Keratinocyte (primary cell): ENCODE results near the gene CMTM8. TPM values are rescaled to one million over a fixed set of nuclear protein-coding genes. Genes with fewer than 3 reads are reported as not detected.

ENCODE experiments used
- DNase-seq: peaks from one replicate; pipeline ENCODE4 v3.0.0-alpha.2; 2011; ENCODE audit warnings: low read depth, missing footprints, low spot score
- FAIRE-seq: peaks from 2 replicates; lab custom pipeline; 2011; peaks lifted over from hg19 to GRCh38; lab: Jason Lieb, UNC
- H2AFZ ChIP-seq: 2 replicates; pipeline ENCODE4 v1.6.0; 2012; ENCODE audit warnings: low read length, control low read depth, inconsistent platforms; ENCODE audit not compliant: control insufficient read depth
- H3K27ac ChIP-seq: 2 replicates; pipeline ENCODE4 v1.5.1; 2011; ENCODE audit warnings: low read length; ENCODE audit not compliant: control insufficient read depth, insufficient read depth
- H3K27me3 ChIP-seq: 3 replicates; pipeline ENCODE4 v1.6.0; 2011; ENCODE audit warnings: low read length; ENCODE audit not compliant: control insufficient read depth, insufficient read depth; ENCODE audit errors: extremely low read depth
- H3K36me3 ChIP-seq, 2 experiments: 2 replicates in 1 of 2; 3 replicates in 1 of 2; pipeline ENCODE4 v1.5.1; 2011; ENCODE audit warnings: low read length in 2 of 2, mild to moderate bottlenecking in 1 of 2; ENCODE audit not compliant: control insufficient read depth in 2 of 2, insufficient read depth in 2 of 2; ENCODE audit errors: extremely low read depth in 1 of 2
- H3K4me1 ChIP-seq: 3 replicates; pipeline ENCODE4 v1.5.1; 2011; ENCODE audit warnings: low read length; ENCODE audit not compliant: control insufficient read depth, insufficient read depth; ENCODE audit errors: extremely low read depth
- H3K4me2 ChIP-seq: 3 replicates; pipeline ENCODE4 v1.6.0; 2011; ENCODE audit warnings: low read depth, low read length; ENCODE audit not compliant: control insufficient read depth, insufficient read depth; ENCODE audit errors: extremely low read depth
- H3K4me3 ChIP-seq, 3 experiments: fragments of 200-600 bp in 1 of 3; sonication (generic) in 1 of 3; 2 replicates in 2 of 3; 3 replicates in 1 of 3; pipeline ENCODE4 v1.5.1; 2011 to 2016; ENCODE audit warnings: low read length in 3 of 3, mild to moderate bottlenecking in 3 of 3, control low read depth in 2 of 3, inconsistent platforms in 1 of 3, low read depth in 1 of 3, mixed read lengths in 1 of 3, mixed run types in 1 of 3, moderate library complexity in 1 of 3; ENCODE audit not compliant: control insufficient read depth in 2 of 3, insufficient read depth in 2 of 3; ENCODE audit errors: extremely low read depth in 1 of 3
- H3K79me2 ChIP-seq: 2 replicates; pipeline ENCODE4 v1.6.0; 2012; ENCODE audit warnings: low read length; ENCODE audit not compliant: control insufficient read depth, insufficient read depth
- H3K9ac ChIP-seq: 3 replicates; pipeline ENCODE4 v1.6.0; 2011; ENCODE audit warnings: low read length; ENCODE audit not compliant: control insufficient read depth, insufficient read depth; ENCODE audit errors: extremely low read depth
- H3K9me1 ChIP-seq: 3 replicates; pipeline ENCODE4 v1.6.0; 2011; ENCODE audit warnings: low read length; ENCODE audit not compliant: control insufficient read depth, insufficient read depth; ENCODE audit errors: extremely low read depth
- H3K9me3 ChIP-seq: 2 replicates; pipeline ENCODE4 v1.5.1; 2012; ENCODE audit warnings: low read depth, low read length; ENCODE audit not compliant: control insufficient read depth
- H4K20me1 ChIP-seq: 3 replicates; pipeline ENCODE4 v1.6.0; 2011; ENCODE audit warnings: low read length; ENCODE audit not compliant: control insufficient read depth, insufficient read depth; ENCODE audit errors: extremely low read depth
- EZH2 ChIP-seq: IDR thresholded peaks from one replicate; pipeline ENCODE4 v1.6.1; 2012; ENCODE audit warnings: inconsistent platforms, mild to moderate bottlenecking, low read length, moderate library complexity
- dilution Hi-C: fragments of 300-500 bp; cut with MboI; formaldehyde crosslinking; loops from one replicate; pipeline ENCODE4 v1.7.0; 2020; ENCODE audit warnings: low sequenced_read_pairs; ENCODE audit not compliant: extremely low pct_ligation_motif_present
- polyA plus RNA-seq, 5 experiments: library from polyadenylated mRNA; depleted of rRNA in 3 of 5; stranded (reverse) in 3 of 5; stranded (forward) in 1 of 5; unstranded in 1 of 5; fragments of >200 nt; gene quantifications; 1 replicate in 1 of 5; 2 replicates in 3 of 5; 3 replicates in 1 of 5; pipeline versions ENCODE4 v1.2.1 to v1.2.3, GENCODE V29; 2011 to 2012; ENCODE audit warnings: missing spikeins in 2 of 5, low read depth in 1 of 5, low replicate concordance in 1 of 5
- TF ChIP-seq, protein P1 (sequence below), 3 experiments: IDR thresholded peaks in 1 of 3; conservative IDR thresholded peaks in 1 of 3; optimal IDR thresholded peaks in 1 of 3; 2 replicates in 2 of 3; 3 replicates in 1 of 3; pipeline versions ENCODE3 to v1.5.1; 2011; ENCODE audit warnings: low read length in 3 of 3, mild to moderate bottlenecking in 3 of 3, moderate library complexity in 2 of 3, control low read depth in 1 of 3, inconsistent platforms in 1 of 3; ENCODE audit not compliant: insufficient read depth in 2 of 3; ENCODE audit errors: extremely low read depth in 1 of 3

Gene CMTM8
- polyA plus RNA-seq, 1 donor (not counting 4 experiments of a cell fraction or from before 2014, with no cell fraction given) = 1.6 TPM

DNA sequence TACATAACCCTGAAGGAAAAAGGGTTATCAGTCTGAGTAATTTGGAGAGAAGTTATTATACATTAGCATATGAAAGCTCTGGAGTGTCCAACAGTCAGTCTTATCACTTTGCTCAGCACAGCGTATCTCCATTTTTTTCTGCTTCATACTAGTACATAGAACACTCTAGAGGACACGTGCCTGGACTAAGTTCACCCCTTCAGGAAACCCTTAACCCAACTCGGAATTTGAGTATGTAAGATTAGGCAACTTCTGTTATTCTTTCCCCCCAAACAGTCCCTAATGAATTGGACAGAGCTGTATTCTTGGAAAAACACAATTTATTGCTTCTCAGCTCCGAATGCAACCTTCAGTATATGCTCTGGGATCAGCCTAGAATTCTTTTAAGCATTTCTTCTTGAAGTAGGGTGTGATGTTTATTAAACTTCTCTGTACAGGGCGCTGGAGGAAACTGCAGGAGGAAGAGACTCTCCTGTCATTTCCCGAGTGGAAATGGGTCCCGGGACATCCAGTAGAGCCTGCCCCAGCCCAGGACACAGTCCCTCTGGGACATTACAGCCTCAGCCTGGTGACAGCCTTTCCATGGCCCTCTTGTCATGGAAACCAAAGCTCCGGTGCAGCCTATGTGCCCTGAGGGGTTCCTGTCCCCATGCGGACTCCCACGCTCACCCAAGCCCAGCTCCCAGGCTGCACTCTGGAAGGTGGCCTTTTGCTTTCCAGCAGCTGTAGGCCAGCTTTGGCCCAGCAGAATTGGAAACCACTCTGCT lies 37.3 kb upstream of the CMTM8 start:
- Histone ChIP-seq H3K9ac (no peak overlapping the region), H3K9me1 (no peaks in the 10 kb centered on the region), H3K9me3 (no peaks in the 10 kb centered on the region), H3K4me3 (no peak overlapping the region), H3K79me2 (no peaks in the 10 kb centered on the region), H2AFZ (no peak overlapping the region), H4K20me1 (no peaks in the 10 kb centered on the region), H3K36me3 (no peaks in the 10 kb centered on the region), H3K4me2 (no peak overlapping the region), H3K27me3 (peaks cover 22% of the 10 kb centered on the region), H3K27ac (no peak overlapping the region), H3K4me1 (no peaks in the 10 kb centered on the region)
- FAIRE-seq (no peak), DNase-seq (no peak)
- TF ChIP-seq EZH2 = no peak
- dilution Hi-C loops = no loop called here

DNA sequence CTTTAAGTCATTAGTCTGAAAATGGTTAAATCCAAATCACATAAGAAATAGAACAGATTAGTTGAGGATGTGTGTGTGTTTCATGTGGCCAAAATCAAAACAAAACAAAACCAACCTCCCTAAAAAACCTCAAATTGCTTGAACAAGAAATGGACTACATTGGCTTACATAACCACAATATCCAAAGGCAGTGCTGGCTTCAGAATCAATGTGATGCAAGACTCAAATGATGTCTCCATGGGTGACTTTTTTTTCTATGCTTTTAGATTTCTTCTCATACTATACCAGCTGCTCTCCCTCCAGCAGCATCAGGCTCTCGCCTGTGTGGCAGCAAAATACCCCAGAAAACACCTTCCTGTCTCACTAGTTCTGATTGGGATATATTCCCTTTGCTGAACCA lies 36.0 kb upstream of the CMTM8 start:
- dilution Hi-C loops = no loop called here
- H4K20me1 ChIP-seq = no peaks in the 10 kb centered on the region
- FAIRE-seq (no peak), DNase-seq (no peak)
- peaks cover 24% of the 10 kb centered on the region for H3K27me3 ChIP-seq
- no peaks in the 10 kb centered on the region for H3K9me3 ChIP-seq
- no peak overlapping the region for H2AFZ ChIP-seq
- no peaks in the 10 kb centered on the region for H3K79me2 ChIP-seq
- no peak overlapping the region for H3K4me3 ChIP-seq
- H3K4me2 ChIP-seq = no peak overlapping the region
- TF ChIP-seq EZH2 = no peak
- no peaks in the 10 kb centered on the region for H3K9me1 ChIP-seq
- no peaks in the 10 kb centered on the region for H3K4me1 ChIP-seq
- no peak overlapping the region for H3K9ac ChIP-seq
- no peak overlapping the region for H3K27ac ChIP-seq
- no peaks in the 10 kb centered on the region for H3K36me3 ChIP-seq

DNA sequence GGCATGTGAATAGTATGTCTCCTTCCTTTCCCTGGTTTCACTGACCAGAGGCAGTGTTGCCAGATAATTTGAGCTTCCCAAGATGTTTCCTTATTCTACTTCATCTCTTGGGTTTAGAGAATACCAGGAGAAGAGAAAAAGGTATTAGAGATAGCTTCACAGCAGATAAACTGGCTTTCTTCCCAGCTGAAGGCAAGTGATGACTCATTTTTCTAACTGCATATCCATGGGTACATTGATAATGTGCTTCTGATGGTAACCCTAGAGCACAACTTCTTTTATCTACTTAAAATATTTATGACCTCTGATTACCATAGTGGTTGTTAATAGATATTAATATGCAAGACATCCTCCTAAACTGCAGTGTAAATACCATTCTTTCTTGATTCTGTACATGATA lies 34.6 kb upstream of the CMTM8 start:
- no peak overlapping the region for H3K9ac ChIP-seq
- no peak overlapping the region for H3K27ac ChIP-seq
- no peaks in the 10 kb centered on the region for H3K4me1 ChIP-seq
- no peaks in the 10 kb centered on the region for H3K36me3 ChIP-seq
- H3K4me3 ChIP-seq = no peak overlapping the region
- H3K9me1 ChIP-seq = no peaks in the 10 kb centered on the region
- no peaks in the 10 kb centered on the region for H3K9me3 ChIP-seq
- H3K4me2 ChIP-seq = no peak overlapping the region
- dilution Hi-C loops = no loop called here
- no peak for TF ChIP-seq EZH2
- TF ChIP-seq, protein P1, sequence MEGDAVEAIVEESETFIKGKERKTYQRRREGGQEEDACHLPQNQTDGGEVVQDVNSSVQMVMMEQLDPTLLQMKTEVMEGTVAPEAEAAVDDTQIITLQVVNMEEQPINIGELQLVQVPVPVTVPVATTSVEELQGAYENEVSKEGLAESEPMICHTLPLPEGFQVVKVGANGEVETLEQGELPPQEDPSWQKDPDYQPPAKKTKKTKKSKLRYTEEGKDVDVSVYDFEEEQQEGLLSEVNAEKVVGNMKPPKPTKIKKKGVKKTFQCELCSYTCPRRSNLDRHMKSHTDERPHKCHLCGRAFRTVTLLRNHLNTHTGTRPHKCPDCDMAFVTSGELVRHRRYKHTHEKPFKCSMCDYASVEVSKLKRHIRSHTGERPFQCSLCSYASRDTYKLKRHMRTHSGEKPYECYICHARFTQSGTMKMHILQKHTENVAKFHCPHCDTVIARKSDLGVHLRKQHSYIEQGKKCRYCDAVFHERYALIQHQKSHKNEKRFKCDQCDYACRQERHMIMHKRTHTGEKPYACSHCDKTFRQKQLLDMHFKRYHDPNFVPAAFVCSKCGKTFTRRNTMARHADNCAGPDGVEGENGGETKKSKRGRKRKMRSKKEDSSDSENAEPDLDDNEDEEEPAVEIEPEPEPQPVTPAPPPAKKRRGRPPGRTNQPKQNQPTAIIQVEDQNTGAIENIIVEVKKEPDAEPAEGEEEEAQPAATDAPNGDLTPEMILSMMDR (optimal IDR thresholded peaks at IDR 0.05 in 1 of 3, IDR thresholded peaks at IDR 0.05 in 1 of 3, conservative IDR thresholded peaks at IDR 0.05 in 1 of 3; ENCODE audit: extremely low read depth in 1 of 3, insufficient read depth in 2 of 3, low read length in 3 of 3) = no peak
- peaks cover 18% of the 10 kb centered on the region for H3K27me3 ChIP-seq
- FAIRE-seq (peak; percentile 26), DNase-seq (no peak)
- no peaks in the 10 kb centered on the region for H4K20me1 ChIP-seq
- H3K79me2 ChIP-seq = no peaks in the 10 kb centered on the region
- no peak overlapping the region for H2AFZ ChIP-seq
